PC-3 (cell line): ENCODE results near the gene ANAPC16. TPM values are rescaled to one million over a fixed set of nuclear protein-coding genes. Genes with fewer than 3 reads are reported as not detected.

ENCODE experiments used
- ATAC-seq: fragments of 200-7000 bp; cut with Tn5 transposase; 2 replicates; pipeline ENCODE4 v1.9.1; 2020; ENCODE audit warnings: mild to moderate bottlenecking, moderate library complexity
- BruUV-seq: library from RNA; stranded (reverse); fragments of 400-500 nt; replicated peaks from 2 replicates; lab custom pipeline; 2021; lab: Mats Ljungman, UMichigan
- CTCF ChIA-PET: fragments of 300-600 bp; sonication (Branson Sonifier 250); formaldehyde crosslinking; loops from one replicate; lab custom pipeline; 2022; ENCODE audit warnings: antibody characterized with exemption; lab: Charles Lee
- POLR2A ChIA-PET: fragments of 300-600 bp; sonication (Branson Sonifier 250); formaldehyde crosslinking; loops from one replicate; lab custom pipeline; 2022; ENCODE audit warnings: antibody characterized with exemption; ENCODE audit not compliant: unreplicated experiment; lab: Charles Lee
- DNase-seq: peaks from one replicate; pipeline ENCODE4 v3.0.0-alpha.2; 2015
- H2AFZ ChIP-seq: fragments of 300-600 bp; sonication (generic); 2 replicates; pipeline ENCODE4 v1.6.0; 2016; ENCODE audit warnings: antibody characterized with exemption, low read length
- H3F3A ChIP-seq: fragments of 300-600 bp; sonication (generic); one replicate; pipeline ENCODE4 v1.6.0; 2017; ENCODE audit warnings: antibody characterized with exemption, low read length, control low read depth, mild to moderate bottlenecking; ENCODE audit not compliant: unreplicated experiment
- H3K27ac ChIP-seq: fragments of 300-600 bp; sonication (generic); 2 replicates; pipeline ENCODE4 v1.5.1; 2016; ENCODE audit warnings: mild to moderate bottlenecking, low read length
- H3K27me3 ChIP-seq: fragments of 300-600 bp; sonication (generic); 2 replicates; pipeline ENCODE4 v1.6.1; 2016; ENCODE audit warnings: low read length, mixed read lengths
- H3K36me3 ChIP-seq: fragments of 300-600 bp; sonication (generic); 2 replicates; pipeline ENCODE4 v1.6.1; 2016; ENCODE audit warnings: low read depth, mixed run types, low read length, mixed read lengths
- H3K4me1 ChIP-seq: fragments of 300-600 bp; sonication (generic); 2 replicates; pipeline ENCODE4 v1.5.1; 2016; ENCODE audit warnings: low read length; ENCODE audit not compliant: insufficient read depth
- H3K4me2 ChIP-seq: fragments of 300-600 bp; sonication (generic); 2 replicates; pipeline ENCODE4 v1.6.0; 2016; ENCODE audit warnings: low read length
- H3K4me3 ChIP-seq: fragments of 300-600 bp; sonication (generic); 2 replicates; pipeline ENCODE4 v1.5.1; 2016; ENCODE audit warnings: mild to moderate bottlenecking, low read length, mixed read lengths
- H3K79me2 ChIP-seq: fragments of 300-600 bp; sonication (generic); 2 replicates; pipeline ENCODE4 v1.6.1; 2017; ENCODE audit warnings: low read length, mixed read lengths
- H3K9ac ChIP-seq: fragments of 300-600 bp; sonication (generic); 2 replicates; pipeline ENCODE4 v1.6.0; 2016; ENCODE audit warnings: mild to moderate bottlenecking, low read length
- H3K9me2 ChIP-seq: fragments of 300-600 bp; sonication (generic); replicated peaks from 2 replicates; pipeline ENCODE4 v1.6.1; 2016; ENCODE audit warnings: mixed run types, low read length, mixed read lengths
- H3K9me3 ChIP-seq: fragments of 300-600 bp; sonication (generic); 2 replicates; pipeline ENCODE4 v1.6.1; 2016; ENCODE audit warnings: low read length, mixed read lengths
- H4K20me1 ChIP-seq: fragments of 300-600 bp; sonication (generic); 2 replicates; pipeline ENCODE4 v1.6.1; 2016; ENCODE audit warnings: low read length, mixed read lengths
- EZH2 ChIP-seq: fragments of 300-600 bp; sonication (generic); IDR thresholded peaks from one replicate; pipeline ENCODE4 v1.6.1; 2017; ENCODE audit warnings: antibody characterized with exemption, mild to moderate bottlenecking, low read length; ENCODE audit not compliant: unreplicated experiment
- EZH2phosphoT487 ChIP-seq: fragments of 300-600 bp; sonication (generic); IDR thresholded peaks from 2 replicates; pipeline ENCODE4 v1.6.1; 2018; ENCODE audit warnings: mild to moderate bottlenecking, antibody characterized with exemption, low read length, borderline replicate concordance
- intact Hi-C: fragments of 100-400 bp; cut with micrococcal nuclease; formaldehyde crosslinking; loops from 2 replicates; pipeline ENCODE4 v1.9.0; 2023
- total RNA-seq: library from RNA; depleted of rRNA; stranded (reverse); fragments of >200 nt; gene quantifications from 2 replicates; pipeline ENCODE4 v1.2.3, GENCODE V29; 2014
- TF ChIP-seq, protein P1 (sequence below): fragments of 300-600 bp; sonication (generic); conservative IDR thresholded peaks from 2 replicates; pipeline ENCODE4 v1.5.1; 2017; ENCODE audit warnings: antibody characterized with exemption, low read depth, mild to moderate bottlenecking, low read length

ANAPC16 gene
- total RNA-seq, 1 experiment from 2014 or later = 23.9 TPM

DNA sequence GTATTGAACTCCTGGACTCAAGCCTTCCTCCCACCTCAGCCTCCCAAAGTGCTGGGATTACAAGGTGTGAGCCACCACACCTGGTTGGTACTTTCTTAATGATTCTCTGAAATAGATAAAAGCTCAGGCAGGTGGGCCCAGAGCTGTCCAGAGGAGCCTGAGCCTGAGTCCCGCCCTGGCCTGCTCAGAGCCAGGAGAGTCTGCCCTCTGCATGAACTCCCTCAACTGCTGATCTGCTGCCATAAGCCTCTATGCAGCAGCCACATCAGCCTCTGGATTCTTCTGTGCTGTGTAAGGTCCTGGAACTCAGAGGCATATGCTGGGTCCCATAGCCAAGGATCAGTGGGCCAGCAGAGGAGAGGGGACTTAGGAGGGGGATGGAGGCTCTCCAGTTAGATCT, 34.9 kb downstream of the ANAPC16 start:
- no peaks in the 10 kb centered on the region for H3K27me3 ChIP-seq
- H3K36me3 ChIP-seq = no peaks in the 10 kb centered on the region
- no peak overlapping the region for H2AFZ ChIP-seq
- H3K4me1 ChIP-seq = 0 out of 2 replicates have a peak, but pooled peaks cover 5% of the 10 kb centered on the region
- H3K9me2 ChIP-seq = no peaks in the 10 kb centered on the region
- H3F3A ChIP-seq = no peaks in the 10 kb centered on the region
- no peak for DNase-seq
- H3K27ac ChIP-seq = no peak overlapping the region
- H3K9ac ChIP-seq = no peak overlapping the region
- intact Hi-C loops = no loop called here
- no peaks in the 10 kb centered on the region for H4K20me1 ChIP-seq
- H3K79me2 ChIP-seq = no peaks in the 10 kb centered on the region
- POLR2A ChIA-PET = no interaction called here
- no peaks in the 10 kb centered on the region for H3K9me3 ChIP-seq
- ATAC-seq = no peak
- H3K4me3 ChIP-seq = no peak overlapping the region
- CTCF ChIA-PET = no interaction called here
- BruUV-seq = no TSS peak
- TF ChIP-seq EZH2phosphoT487 (no peak), EZH2 (no peak)
- TF ChIP-seq, protein P1, sequence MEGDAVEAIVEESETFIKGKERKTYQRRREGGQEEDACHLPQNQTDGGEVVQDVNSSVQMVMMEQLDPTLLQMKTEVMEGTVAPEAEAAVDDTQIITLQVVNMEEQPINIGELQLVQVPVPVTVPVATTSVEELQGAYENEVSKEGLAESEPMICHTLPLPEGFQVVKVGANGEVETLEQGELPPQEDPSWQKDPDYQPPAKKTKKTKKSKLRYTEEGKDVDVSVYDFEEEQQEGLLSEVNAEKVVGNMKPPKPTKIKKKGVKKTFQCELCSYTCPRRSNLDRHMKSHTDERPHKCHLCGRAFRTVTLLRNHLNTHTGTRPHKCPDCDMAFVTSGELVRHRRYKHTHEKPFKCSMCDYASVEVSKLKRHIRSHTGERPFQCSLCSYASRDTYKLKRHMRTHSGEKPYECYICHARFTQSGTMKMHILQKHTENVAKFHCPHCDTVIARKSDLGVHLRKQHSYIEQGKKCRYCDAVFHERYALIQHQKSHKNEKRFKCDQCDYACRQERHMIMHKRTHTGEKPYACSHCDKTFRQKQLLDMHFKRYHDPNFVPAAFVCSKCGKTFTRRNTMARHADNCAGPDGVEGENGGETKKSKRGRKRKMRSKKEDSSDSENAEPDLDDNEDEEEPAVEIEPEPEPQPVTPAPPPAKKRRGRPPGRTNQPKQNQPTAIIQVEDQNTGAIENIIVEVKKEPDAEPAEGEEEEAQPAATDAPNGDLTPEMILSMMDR = no peak
- H3K4me2 ChIP-seq = no peak overlapping the region

DNA sequence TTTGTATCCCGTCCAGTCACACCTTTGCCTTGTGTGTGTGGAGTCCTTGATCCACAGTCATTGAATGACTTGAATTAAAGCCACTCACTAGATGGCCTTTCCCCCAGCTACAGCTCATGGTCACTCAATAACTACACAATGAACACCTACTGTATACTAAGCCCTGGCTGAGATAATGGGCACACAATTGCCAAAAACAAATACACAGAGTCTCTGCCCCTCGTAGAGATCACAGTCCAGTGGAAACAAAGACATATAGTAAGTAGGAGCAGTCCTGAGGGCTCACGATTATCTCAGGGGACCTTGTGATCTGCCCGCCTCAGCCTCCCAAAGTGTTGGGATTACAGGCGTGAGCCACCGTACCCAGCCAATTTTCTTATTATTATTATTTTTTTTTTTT, 35.8 kb downstream of the ANAPC16 start:
- no peak for ATAC-seq
- intact Hi-C loops = no loop called here

DNA sequence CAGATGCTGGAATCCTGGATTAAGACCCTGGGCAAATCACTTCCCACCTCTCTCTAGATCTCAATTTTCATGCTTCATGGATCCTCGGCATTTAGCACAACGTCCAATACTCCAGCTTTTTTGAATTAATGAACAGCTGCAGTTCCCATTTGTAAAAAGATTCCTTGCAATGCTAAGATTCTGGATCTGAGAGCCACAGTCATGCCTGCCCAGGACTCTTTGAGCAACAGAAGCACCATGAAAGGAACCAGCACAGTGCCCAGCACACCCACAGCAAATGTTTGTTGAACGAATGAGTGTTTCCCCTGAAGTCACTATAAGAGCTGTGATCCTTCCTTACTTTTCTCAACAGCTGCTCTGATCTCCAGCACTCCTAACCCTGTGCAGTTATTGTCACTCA, 37.2 kb downstream of the ANAPC16 start:
- Histone ChIP-seq H3K27ac (no peak overlapping the region), H3K27me3 (no peaks in the 10 kb centered on the region), H4K20me1 (no peaks in the 10 kb centered on the region), H3K36me3 (no peaks in the 10 kb centered on the region), H2AFZ (no peak overlapping the region), H3K9me2 (no peaks in the 10 kb centered on the region), H3K4me2 (no peak overlapping the region), H3F3A (no peaks in the 10 kb centered on the region), H3K4me1 (0 out of 2 replicates have a peak, but pooled peaks cover 5% of the 10 kb centered on the region), H3K4me3 (no peak overlapping the region), H3K9ac (no peak overlapping the region), H3K9me3 (no peaks in the 10 kb centered on the region), H3K79me2 (no peaks in the 10 kb centered on the region)
- DNase-seq (no peak), ATAC-seq (no peak)
- ChIA-PET CTCF (no interaction called here), POLR2A (no interaction called here)
- TF ChIP-seq EZH2 = no peak
- TF ChIP-seq, protein P1 = no peak
- TF ChIP-seq EZH2phosphoT487 = no peak
- intact Hi-C loops = no loop called here
- BruUV-seq = no TSS peak

More for the DNA sequence above, 35.8 kb downstream of the ANAPC16 start:
- Histone ChIP-seq H3K27ac (no peak overlapping the region), H3K27me3 (no peaks in the 10 kb centered on the region), H3K4me3 (no peak overlapping the region), H4K20me1 (no peaks in the 10 kb centered on the region), H3K4me2 (no peak overlapping the region), H3K36me3 (no peaks in the 10 kb centered on the region), H3K9me3 (no peaks in the 10 kb centered on the region), H3F3A (no peaks in the 10 kb centered on the region), H3K9me2 (no peaks in the 10 kb centered on the region), H3K79me2 (no peaks in the 10 kb centered on the region), H3K9ac (no peak overlapping the region), H3K4me1 (0 out of 2 replicates have a peak, but pooled peaks cover 5% of the 10 kb centered on the region), H2AFZ (no peak overlapping the region)
- no peak for DNase-seq
- ChIA-PET POLR2A (no interaction called here), CTCF (no interaction called here)
- TF ChIP-seq, protein P1 = no peak
- TF ChIP-seq EZH2 (no peak), EZH2phosphoT487 (no peak)
- BruUV-seq = no TSS peak
